Kidney tubule cell (primary cell): ENCODE measurements around the gene PARN.
"Not testable (repeated sequence)": the region's sequence is repeated elsewhere in the genome, so short reads cannot be mapped to it uniquely, and the experiment has no call there.

Experiments used
- DNase-seq: peaks from one replicate; pipeline ENCODE4 v3.0.0-alpha.2; 2018; ENCODE audit warnings: low spot score

The PARN gene

DNA sequence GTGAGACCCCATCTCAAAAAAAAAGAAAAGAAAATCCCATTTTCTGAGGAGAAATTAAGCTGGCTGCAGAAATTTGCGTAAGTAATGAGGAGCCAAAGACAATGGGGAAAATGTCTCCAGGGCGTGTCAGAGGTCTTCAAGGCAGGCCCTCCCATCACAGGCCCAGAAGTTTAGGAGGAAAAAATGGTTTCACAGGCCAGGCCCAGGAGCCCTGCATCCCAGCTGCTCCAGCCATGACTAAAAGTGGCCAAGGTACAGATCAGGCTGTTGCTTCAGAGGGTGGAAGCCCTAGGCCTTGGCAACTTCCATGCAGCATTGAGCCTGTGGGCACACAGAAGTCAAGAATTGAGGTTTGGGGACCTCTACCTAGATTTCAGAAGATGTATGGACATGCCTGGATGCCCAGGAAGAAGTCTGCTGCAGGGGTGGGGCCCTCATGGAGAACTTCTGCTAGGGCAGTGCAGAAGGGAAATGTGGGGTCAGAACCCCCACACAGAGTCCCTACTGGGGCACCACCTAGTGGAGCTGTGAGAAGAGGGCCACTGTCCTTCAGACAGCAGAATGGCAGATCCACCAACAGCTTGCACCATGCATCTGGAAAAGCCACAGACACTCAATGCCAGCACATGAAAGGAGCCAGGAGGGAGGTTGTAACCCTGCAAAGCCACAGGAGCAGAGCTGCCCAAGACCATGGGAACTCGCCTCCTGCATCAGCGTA lies 55.2 kb downstream of the PARN start:
- not testable (repeated sequence) for DNase-seq

- DNase-seq, result no peak
These were observed 57.5 kb downstream of the PARN start for GRCh38 chr16:14572535-14572934.

DNA sequence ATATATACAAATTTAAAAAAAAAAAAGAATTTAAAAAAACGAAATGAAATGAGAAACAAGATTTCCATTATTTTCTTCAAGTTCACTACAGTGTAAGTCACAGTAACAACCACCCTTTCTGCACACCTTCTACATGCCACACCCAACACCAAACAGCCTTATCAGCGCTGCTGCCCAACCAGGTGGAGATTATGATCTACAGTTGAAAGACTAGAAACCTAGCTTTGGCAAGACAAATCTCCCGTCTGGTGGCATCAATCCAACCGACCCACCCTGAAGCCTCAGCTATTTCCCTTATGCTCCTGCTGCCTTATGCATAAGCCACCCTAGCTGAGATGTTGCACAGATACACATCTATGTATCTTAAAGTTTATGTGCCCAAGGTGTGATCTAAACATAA lies 60.8 kb downstream of the PARN start:
- no peak for DNase-seq

GRCh38 chr16:14566599-14566998 lies 63.5 kb downstream of the PARN start:
- no peak for DNase-seq

- DNase-seq, result no peak
These were observed 64.4 kb downstream of the PARN start for GRCh38 chr16:14565688-14566025.

GRCh38 chr16:14564861-14565687 lies 65.0 kb downstream of the PARN start:
- DNase-seq, result no peak

- peak; percentile 49 for DNase-seq
These were observed 65.7 kb downstream of the PARN start for GRCh38 chr16:14564323-14564722.

DNA sequence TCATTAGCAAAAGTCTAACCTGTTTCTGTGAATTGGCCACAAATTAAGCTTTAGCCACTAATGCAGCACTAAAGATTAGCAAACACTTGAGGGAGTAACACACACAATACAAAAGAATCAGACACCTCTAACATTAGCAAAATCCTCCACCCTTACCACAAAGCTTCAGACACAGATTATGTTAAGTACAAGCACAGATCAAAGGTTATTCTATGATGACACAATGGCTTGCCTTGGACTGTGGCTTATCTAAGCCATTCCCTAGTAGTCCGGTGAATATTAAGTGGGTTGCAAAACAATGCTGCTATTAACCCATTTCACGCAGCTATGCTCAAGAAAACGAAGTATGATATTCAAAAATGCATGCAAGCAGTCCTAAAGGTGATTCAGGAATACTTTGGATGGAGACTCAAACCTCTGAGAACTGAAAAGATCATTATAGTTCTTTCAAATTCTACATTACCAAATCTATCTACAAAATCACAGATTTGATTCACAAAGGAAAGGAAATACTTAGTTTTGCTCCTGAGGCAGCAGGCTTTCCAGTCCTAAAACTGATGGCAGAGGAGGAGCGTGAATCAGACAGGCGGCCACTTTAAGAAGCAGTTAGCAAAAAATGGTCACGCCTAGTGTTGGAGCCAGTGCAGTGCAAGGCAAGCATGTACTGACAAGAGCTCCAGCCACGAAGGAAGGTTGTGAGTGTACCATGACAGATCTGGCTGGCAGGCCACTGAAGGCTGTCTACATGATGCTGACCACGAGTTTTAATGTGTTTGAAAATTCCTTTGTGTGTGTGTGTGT lies 67.2 kb downstream of the PARN start:
- peak; percentile 64 for DNase-seq

DNA sequence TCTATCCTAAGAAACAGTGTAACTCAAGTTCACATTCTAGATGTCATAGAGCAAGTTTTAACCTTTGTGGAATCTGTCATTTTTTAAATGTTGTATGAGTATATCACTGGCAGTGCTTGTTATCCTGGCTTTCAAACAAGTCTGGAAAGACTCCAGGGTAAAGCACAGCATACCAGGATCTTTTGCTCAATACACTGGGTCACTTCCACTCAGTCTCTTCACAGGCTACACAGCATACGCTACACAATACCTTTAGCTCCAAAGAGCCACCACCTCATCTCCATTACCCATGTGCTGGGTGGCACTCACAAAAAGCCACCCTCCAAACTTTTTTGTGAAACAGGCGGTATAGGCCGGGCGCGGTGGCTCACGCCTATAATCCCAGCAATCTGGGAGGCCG lies 69.5 kb downstream of the PARN start:
- DNase-seq, result no peak

- DNase-seq, result no peak
These were observed 70.2 kb downstream of the PARN start for GRCh38 chr16:14559809-14560241.

DNA sequence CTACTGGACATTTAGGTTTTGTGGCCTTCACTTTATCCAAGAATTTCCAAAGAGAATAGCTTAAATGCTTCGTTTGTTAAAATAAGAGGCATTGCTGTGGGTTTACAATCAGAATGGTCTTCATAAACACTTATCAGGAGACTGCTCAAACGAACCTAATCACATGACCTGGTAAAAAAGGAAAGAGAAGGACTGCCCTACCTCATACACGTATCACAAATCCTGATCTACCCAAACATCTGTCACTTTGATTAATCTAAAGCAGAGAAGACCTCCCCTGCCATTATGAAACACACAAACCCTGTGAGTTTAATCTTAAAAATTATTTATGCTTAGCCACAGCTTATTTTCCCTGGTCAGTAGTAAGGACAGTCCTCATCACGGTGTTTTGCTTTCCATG lies 76.6 kb downstream of the PARN start:
- DNase-seq, result no peak

DNA sequence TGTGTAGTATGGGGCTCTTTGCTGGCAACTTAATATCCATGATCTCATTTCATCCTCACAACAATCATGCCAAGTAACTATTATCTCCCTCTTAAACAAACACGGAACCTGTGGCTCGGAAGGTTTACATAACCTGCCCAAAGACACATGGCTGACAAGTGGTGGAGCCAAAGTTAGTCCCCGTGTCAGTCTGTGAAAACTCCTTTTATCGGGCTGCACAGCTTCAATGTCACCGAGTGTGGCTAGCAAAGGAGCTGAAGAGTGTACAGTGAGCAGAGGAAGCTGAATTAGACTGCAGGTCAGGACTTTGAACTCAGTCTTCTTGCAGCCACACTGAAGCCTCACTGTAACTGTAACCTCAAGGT lies 80.3 kb downstream of the PARN start:
- peak; percentile 41 for DNase-seq

- peak; percentile 36 for DNase-seq
These were observed 80.9 kb downstream of the PARN start for GRCh38 chr16:14548933-14549788.

DNA sequence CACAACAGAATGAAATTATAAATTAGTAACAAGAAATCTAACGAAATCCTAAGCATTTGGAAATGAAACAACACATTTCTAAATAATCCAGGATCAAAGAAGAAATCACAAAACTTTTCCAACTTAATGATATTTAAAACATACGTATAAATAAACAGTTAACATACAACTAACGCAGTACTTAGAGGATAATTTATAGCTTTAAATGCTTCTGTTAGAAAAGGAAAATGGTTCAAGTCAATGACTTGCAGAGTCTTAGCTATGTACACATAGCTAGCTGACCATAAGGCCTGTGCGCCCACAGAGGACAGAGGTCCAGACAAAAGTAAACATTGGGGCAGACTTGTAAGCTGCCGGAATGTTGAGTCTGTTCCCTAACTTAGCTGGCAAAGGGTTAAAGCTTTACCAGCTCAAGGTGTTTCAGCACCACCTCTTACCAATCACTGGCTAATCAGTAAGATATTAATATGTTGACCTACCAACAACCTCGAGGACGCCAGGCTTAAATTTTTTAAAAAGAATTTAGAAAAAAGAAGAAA lies 84.6 kb downstream of the PARN start:
- peak; percentile 84 for DNase-seq

DNA sequence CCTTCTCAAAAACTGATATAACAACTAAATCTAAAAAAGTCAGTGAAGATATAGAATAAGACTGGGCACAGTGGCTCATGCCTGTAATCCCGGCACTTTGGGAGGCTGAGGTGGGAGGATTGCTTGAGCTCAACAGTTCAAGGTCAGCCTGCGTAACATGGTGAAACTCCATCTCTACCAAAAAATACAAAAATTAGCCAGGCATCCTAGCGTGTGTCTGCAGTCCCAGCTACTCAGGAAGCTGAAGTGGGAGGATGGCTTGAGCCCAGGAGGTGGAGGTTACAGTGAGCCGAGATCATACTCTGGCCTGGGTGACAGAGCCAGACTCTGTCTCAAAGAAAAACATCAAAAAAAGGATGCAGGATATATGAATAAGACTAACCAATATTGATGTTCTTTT lies 85.2 kb downstream of the PARN start:
- not testable (repeated sequence) for DNase-seq

DNA sequence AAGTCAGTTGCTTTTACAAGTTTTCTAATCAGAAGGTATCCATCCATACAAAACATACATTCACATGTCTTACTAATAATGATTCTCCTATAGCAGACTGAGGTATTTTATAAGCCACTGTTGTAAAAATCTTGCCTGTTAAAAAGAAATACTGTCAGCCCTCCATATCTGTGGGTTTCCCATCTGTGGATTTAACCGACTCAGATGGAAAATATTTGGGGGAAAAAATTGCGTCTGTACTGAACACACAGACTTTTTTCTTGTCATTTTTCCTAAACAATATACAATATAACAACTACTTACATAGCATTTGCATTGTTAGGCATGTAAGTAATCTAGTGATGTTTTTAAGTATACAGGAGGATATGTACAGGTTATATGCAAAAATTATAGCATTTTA lies 90.4 kb downstream of the PARN start:
- no peak for DNase-seq

DNA sequence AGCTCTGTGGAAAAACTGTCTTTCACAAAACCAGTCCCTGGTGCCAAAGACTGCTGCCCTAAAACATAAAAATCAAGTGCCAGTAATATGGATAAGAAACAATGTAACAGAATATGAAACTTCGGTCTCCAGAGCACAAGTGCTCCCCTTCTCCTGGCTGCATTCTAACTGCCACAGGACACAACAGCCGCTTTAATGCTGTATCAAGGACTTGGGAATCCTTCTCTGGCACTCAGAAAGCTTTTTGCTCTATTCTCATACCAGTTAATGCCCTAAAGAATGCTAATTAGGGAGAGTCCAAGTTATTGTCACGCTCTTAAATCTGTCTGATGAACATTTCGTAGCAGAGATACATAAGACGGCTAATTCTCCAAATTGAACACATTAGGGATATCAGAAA lies 90.9 kb downstream of the PARN start:
- no peak for DNase-seq

- DNase-seq, result no peak
These were observed 91.5 kb downstream of the PARN start for GRCh38 chr16:14538604-14539003.

- DNase-seq, result no peak
These were observed 98.4 kb downstream of the PARN start for GRCh38 chr16:14531613-14532012.

DNA sequence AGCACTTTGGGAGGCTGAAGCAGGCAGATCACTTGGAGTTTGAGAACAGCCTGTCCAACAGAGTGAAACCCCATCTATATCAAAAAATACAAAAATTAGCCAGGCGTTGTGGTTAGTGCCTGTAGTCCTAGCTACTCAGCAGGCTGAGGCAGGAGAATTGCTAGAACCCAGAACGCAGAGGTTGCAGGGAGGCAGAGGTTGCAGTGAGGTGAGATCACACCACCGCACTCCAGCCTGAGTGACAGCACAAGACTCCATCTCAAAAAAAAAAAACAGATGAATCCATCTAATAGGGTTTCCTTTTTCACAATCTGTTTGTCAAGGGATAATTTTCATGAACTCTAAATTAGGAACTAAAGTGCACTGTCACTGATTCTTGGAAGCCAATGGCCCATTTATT lies 99.0 kb downstream of the PARN start:
- DNase-seq, result no peak

GRCh38 chr16:14530046-14530445 lies 100.0 kb downstream of the PARN start:
- no peak for DNase-seq
